ENCODE data around the gene RHCE. TPM values are rescaled to one million over a fixed set of nuclear protein-coding genes. Genes with fewer than 3 reads are reported as not detected.
"Not testable (repeated sequence)": the region's sequence is repeated elsewhere in the genome, so short reads cannot be mapped to it uniquely, and the experiment has no call there.

RHCE gene
- total RNA-seq, 1 donor from 2014 or later = 4.2 TPM

- DNase-seq = not testable (repeated sequence)
Observed at GRCh38 chr1:25397549-25397948, 23.1 kb downstream of the RHCE start.

- no peak for DNase-seq
Observed at GRCh38 chr1:25392841-25393240, 27.8 kb downstream of the RHCE start.

GRCh38 chr1:25389721-25390120 is 30.9 kb downstream of the RHCE start:
- DNase-seq = not testable (repeated sequence)

- DNase-seq = not testable (repeated sequence)
Observed at GRCh38 chr1:25388691-25389090, 31.9 kb downstream of the RHCE start.

GRCh38 chr1:25387096-25387495 is 33.5 kb downstream of the RHCE start:
- not testable (repeated sequence) for DNase-seq

GRCh38 chr1:25383875-25384274 is 36.8 kb downstream of the RHCE start:
- DNase-seq = not testable (repeated sequence)

- not testable (repeated sequence) for DNase-seq
Observed at GRCh38 chr1:25383090-25383489, 37.5 kb downstream of the RHCE start.

GRCh38 chr1:25382543-25382942 is 38.1 kb downstream of the RHCE start:
- DNase-seq = not testable (repeated sequence)

GRCh38 chr1:25378367-25378766 is 42.3 kb downstream of the RHCE start:
- DNase-seq = not testable (repeated sequence)

GRCh38 chr1:25371757-25372156 is 48.9 kb downstream of the RHCE start:
- DNase-seq = not testable (repeated sequence)

GRCh38 chr1:25369691-25370271 is 50.8 kb downstream of the RHCE start:
- DNase-seq = not testable (repeated sequence)

GRCh38 chr1:25369241-25369640 is 51.4 kb downstream of the RHCE start:
- no peak for DNase-seq

GRCh38 chr1:25362634-25363559 is 57.7 kb downstream of the RHCE start:
- DNase-seq = not testable (repeated sequence)

GRCh38 chr1:25361901-25362300 is 58.7 kb downstream of the RHCE start:
- DNase-seq = no peak

- no peak for DNase-seq
Observed at GRCh38 chr1:25360596-25361581, 59.7 kb downstream of the RHCE start.

- DNase-seq = no peak
Observed at GRCh38 chr1:25356848-25357247, 63.8 kb downstream of the RHCE start.

GRCh38 chr1:25356441-25356840 is 64.2 kb downstream of the RHCE start:
- no peak for DNase-seq

GRCh38 chr1:25355841-25356395 is 64.7 kb downstream of the RHCE start:
- no peak for DNase-seq

- DNase-seq = no peak
Observed at GRCh38 chr1:25349606-25350005, 71.0 kb downstream of the RHCE start.

- DNase-seq = no peak
Observed at GRCh38 chr1:25347556-25347955, 73.1 kb downstream of the RHCE start.

- DNase-seq = no peak
Observed at GRCh38 chr1:25343872-25344271, 76.8 kb downstream of the RHCE start.

GRCh38 chr1:25342846-25343245 is 77.8 kb downstream of the RHCE start:
- no peak for DNase-seq
